Spleen (tissue), 11 donors: Measurements from ENCODE around the gene ZSWIM7. TPM values are rescaled to one million over a fixed set of nuclear protein-coding genes. Genes with fewer than 3 reads are reported as not detected.

Source experiments
- DNase-seq: peaks from one replicate; pipeline ENCODE4 v3.0.0-alpha.2; 2020
- H3K27ac ChIP-seq, 8 donors: fragments of 200-600 bp; sonication (generic) in 7 of 8; 1 replicate in 4 of 8; 2 replicates in 4 of 8; pipeline versions ENCODE4 v1.5.0 to v1.8.0; 2016 to 2021; ENCODE audit warnings: inconsistent platforms in 4 of 8, mild to moderate bottlenecking in 4 of 8, moderate library complexity in 1 of 8
- H3K27me3 ChIP-seq, 7 donors: fragments of 200-600 bp; sonication (generic) in 6 of 7; replicated peaks in 1 of 7; 1 replicate in 4 of 7; 2 replicates in 3 of 7; pipeline versions ENCODE4 v1.5.0 to v1.8.0; 2016 to 2021; ENCODE audit warnings: inconsistent platforms in 3 of 7, mild to moderate bottlenecking in 1 of 7
- H3K36me3 ChIP-seq, 6 donors: fragments of 200-600 bp; sonication (generic) in 5 of 6; 1 replicate in 4 of 6; 2 replicates in 2 of 6; pipeline versions ENCODE4 v1.5.0 to v1.8.0; 2016 to 2021; ENCODE audit warnings: inconsistent platforms in 2 of 6
- H3K4me1 ChIP-seq, 6 donors: fragments of 200-600 bp; sonication (generic) in 5 of 6; 1 replicate in 3 of 6; 2 replicates in 3 of 6; pipeline versions ENCODE4 v1.5.0 to v1.8.0; 2016 to 2021; ENCODE audit warnings: inconsistent platforms in 3 of 6
- H3K4me3 ChIP-seq, 8 donors: fragments of 200-600 bp; sonication (generic) in 7 of 8; 1 replicate in 4 of 8; 2 replicates in 4 of 8; pipeline versions ENCODE4 v1.5.0 to v1.8.0; 2016 to 2021; ENCODE audit warnings: inconsistent platforms in 4 of 8, mild to moderate bottlenecking in 4 of 8, moderate library complexity in 2 of 8
- H3K9me3 ChIP-seq, 8 donors: fragments of 200-600 bp; sonication (generic) in 7 of 8; 1 replicate in 4 of 8; 2 replicates in 4 of 8; pipeline versions ENCODE4 v1.5.0 to v1.8.0; 2016 to 2021; ENCODE audit warnings: inconsistent platforms in 4 of 8
- POLR2A ChIP-seq, 3 donors: fragments of 450-650 bp; IDR thresholded peaks; one replicate each; pipeline ENCODE4 v1.5.1; 2017; ENCODE audit warnings: antibody characterized with exemption in 3 of 3, mild to moderate bottlenecking in 1 of 3
- POLR2AphosphoS5 ChIP-seq, 3 donors: sonication (generic); formaldehyde crosslinking; IDR thresholded peaks; one replicate each; pipeline ENCODE4 v1.5.1; 2017; ENCODE audit warnings: antibody characterized with exemption in 3 of 3
- WGBS, 5 donors: extraction: QIAGEN DNeasy Blood & Tissue Kit in 3 of 5; methylation state at CpG; one replicate each; pipeline versions ENCODE4 v1.1.5 to v1.1.7; 2013 to 2018; 5-methylcytosine and 5-hydroxymethylcytosine counted together
- intact Hi-C: fragments of 100-400 bp; cut with DNase I; formaldehyde crosslinking; loops from one replicate; pipeline ENCODE4 v1.15.0; 2023; ENCODE audit warnings: low total_unique reads
- polyA plus RNA-seq, 3 donors: library from polyadenylated mRNA; stranded (reverse); fragments of 200-250 nt; gene quantifications; one replicate each; pipeline ENCODE4 v1.2.1, GENCODE V29; 2013
- total RNA-seq, 7 donors: library from RNA; depleted of rRNA in 3 of 7; stranded (reverse); fragments of >200 nt in 3 of 7; fragmentation: NEBNext Ultra II Directional in 4 of 7; extraction: Animal tissue kit (Norgen Biotek cat#: 25700) in 4 of 7; gene quantifications; one replicate each; pipeline versions ENCODE4 v1.1.0 to v1.2.1, GENCODE V29; 2016 to 2021
- TF ChIP-seq, protein P1 (sequence below), 11 experiments: fragments of 200-600 bp in 7 of 11; fragments of 450-650 bp in 4 of 11; sonication (generic) in 4 of 11; IDR thresholded peaks in 8 of 11; conservative IDR thresholded peaks in 3 of 11; 1 replicate in 7 of 11; 2 replicates in 4 of 11; pipeline versions ENCODE4 v1.4.0 to v1.8.0; 2016 to 2021; ENCODE audit warnings: antibody characterized with exemption in 11 of 11, inconsistent platforms in 4 of 11, mild to moderate bottlenecking in 1 of 11
- donor health status: healthy with polysubstance abuse.
- donor health status: DM: no; HTN: no; CAD: no; lungs with moderate emphysema.
- donor health status: DM: no; HTN: no; CAD: no.
- donor health status: Bipolar disorder and iron deficiency.
- donor health status: healthy.
- donor health status: DM: no; HTN: no; CAD: no.
- donor health status: DM: yes; HTN: yes; CAD: no.

ZSWIM7 gene
- total and polyA plus RNA-seq, 10 donors: 13.4 to 47.6 (median 25.3) TPM

DNA sequence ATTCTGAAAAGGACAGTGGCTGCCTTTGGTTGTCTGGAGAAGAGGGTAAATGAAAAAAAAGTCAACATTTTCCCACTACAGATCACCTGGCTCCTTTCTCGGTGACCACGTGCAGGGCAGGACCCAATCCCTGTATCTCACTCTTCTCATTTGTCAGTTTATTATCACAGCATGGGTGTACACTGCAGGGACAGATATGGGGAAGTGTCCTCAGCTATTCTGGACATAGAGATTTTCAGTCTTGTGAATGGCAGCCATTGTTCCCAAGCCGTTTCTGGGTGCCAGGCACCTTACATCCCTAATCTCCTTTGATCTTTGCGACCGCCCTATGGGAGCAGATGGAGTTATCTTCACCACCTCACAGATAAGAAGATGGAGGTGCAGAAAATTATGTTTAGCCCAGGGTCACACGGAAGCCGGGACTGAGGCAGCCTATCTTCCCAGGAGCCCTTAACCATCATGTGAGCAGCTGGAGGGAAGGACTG is 47.4 kb downstream of the ZSWIM7 start:
- Histone ChIP-seq H3K4me3 (no peak overlapping the region), H3K36me3 (no peaks in the 10 kb centered on the region), H3K4me1 (peaks cover 0 to 13% (median 6%) of the 10 kb centered on the region in 6 donors), H3K27me3 (peaks cover 0 to 18% (median 0%) of the 10 kb centered on the region in 7 donors), H3K27ac (no peak overlapping the region), H3K9me3 (no peaks in the 10 kb centered on the region)
- TF ChIP-seq POLR2A (IDR thresholded peaks at IDR 0.05) (no peak), POLR2AphosphoS5 (IDR thresholded peaks at IDR 0.05) (no peak)
- TF ChIP-seq, protein P1, sequence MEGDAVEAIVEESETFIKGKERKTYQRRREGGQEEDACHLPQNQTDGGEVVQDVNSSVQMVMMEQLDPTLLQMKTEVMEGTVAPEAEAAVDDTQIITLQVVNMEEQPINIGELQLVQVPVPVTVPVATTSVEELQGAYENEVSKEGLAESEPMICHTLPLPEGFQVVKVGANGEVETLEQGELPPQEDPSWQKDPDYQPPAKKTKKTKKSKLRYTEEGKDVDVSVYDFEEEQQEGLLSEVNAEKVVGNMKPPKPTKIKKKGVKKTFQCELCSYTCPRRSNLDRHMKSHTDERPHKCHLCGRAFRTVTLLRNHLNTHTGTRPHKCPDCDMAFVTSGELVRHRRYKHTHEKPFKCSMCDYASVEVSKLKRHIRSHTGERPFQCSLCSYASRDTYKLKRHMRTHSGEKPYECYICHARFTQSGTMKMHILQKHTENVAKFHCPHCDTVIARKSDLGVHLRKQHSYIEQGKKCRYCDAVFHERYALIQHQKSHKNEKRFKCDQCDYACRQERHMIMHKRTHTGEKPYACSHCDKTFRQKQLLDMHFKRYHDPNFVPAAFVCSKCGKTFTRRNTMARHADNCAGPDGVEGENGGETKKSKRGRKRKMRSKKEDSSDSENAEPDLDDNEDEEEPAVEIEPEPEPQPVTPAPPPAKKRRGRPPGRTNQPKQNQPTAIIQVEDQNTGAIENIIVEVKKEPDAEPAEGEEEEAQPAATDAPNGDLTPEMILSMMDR (IDR thresholded peaks at IDR 0.05 in 8 of 11, conservative IDR thresholded peaks at IDR 0.05 in 3 of 11): no peak
- DNase-seq: peak; percentile 6
- intact Hi-C loops: no loop called here
- WGBS, 5 donors: 89 to 97% (median 93%) methylated on average over 7 of the region's 7 CpGs

DNA sequence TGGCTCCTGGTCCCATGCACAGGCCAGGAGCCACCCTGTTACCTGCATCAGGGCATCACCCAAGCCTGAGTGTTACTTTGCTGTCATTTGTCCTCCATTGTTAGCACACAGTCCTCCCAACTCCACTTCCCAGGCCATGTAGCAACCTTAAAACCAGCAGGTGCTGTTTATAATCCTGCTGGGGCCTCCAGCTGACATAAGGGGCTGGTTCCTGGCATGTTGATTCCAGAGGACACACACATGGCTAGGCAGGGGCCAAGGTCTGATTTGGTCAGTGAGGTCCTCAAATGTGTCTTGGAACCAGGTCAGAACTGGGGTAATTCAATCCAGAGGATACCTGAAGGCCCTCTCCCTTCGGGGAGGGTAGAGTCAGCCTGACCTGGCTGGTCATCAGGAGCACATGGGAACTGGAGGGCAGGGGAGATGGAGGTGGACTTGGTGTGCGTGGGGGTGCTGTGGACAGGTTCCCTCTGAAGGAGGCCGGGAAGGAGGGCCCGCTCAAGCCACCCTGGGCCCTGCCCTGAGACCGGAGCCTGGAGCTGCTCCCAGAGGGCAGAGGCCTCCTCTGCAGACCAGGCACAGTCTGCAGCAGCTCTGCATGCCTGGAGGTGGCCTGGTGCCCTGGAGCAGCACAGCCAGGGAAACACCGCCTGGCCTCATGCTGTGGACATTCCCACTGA is 48.0 kb downstream of the ZSWIM7 start:
- Histone ChIP-seq H3K9me3 (no peaks in the 10 kb centered on the region), H3K27ac (no peak overlapping the region), H3K4me3 (no peak overlapping the region), H3K27me3 (peaks cover 0 to 24% (median 0%) of the 10 kb centered on the region in 7 donors), H3K4me1 (peaks cover 0 to 18% (median 7%) of the 10 kb centered on the region in 6 donors), H3K36me3 (no peaks in the 10 kb centered on the region)
- TF ChIP-seq POLR2A (IDR thresholded peaks at IDR 0.05) (no peak), POLR2AphosphoS5 (IDR thresholded peaks at IDR 0.05) (no peak)
- TF ChIP-seq, protein P1 (IDR thresholded peaks at IDR 0.05 in 8 of 11, conservative IDR thresholded peaks at IDR 0.05 in 3 of 11): no peak
- peak; percentile 51 for DNase-seq
- WGBS, 5 donors: 90 to 100% (median 95%) methylated on average over 3 to 6 of the region's 6 CpGs
- intact Hi-C loops: no loop called here

DNA sequence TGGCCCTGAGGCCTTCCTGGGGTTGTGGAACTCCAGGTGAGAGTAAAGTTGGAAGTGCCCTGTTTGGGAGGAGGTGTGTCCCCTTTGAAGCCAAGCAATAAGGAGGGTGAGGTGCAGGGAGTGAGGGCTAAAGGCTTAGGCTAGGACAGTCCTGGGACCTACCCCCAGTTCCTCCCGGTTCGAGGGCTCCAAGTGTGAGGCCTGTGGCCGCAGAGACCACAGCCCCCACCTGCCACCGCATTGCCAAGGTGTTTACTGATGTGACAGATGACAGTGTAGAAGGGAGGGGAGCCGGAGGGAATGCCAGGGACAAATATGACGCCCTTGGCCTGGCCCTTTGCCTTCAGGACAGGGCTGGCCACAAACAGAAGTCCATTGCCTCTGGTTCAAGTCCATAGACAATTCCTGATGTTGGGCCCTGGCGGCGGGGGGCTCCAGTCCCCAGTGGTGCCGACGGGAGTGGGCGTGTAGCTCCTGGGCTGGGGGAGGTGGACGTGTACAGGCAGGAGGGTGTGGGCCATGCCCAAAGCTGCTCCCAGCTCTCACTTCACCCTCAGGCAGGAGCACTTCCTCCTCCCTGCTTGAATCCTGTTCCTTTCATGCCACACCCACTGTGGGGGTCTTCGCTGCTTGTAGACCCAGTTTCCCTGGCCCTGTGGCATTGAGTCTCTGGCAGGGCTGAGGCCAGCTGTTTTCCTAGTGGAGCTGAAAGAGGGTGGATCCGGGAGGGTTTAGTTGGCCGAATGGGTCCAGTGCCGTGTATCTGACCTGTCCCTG is 51.3 kb downstream of the ZSWIM7 start:
- 81 to 89% (median 89%) methylated on average over 10 to 16 of the region's 16 CpGs for WGBS, 5 donors
- no peaks in the 10 kb centered on the region for H3K36me3 ChIP-seq
- H3K4me1 ChIP-seq: peaks cover 15 to 40% (median 27%) of the 10 kb centered on the region in 6 donors
- DNase-seq: peak; percentile 55
- peaks cover 0 to 57% (median 21%) of the 10 kb centered on the region in 7 donors for H3K27me3 ChIP-seq
- H3K27ac ChIP-seq: no peak overlapping the region
- TF ChIP-seq POLR2A (IDR thresholded peaks at IDR 0.05) (no peak), POLR2AphosphoS5 (IDR thresholded peaks at IDR 0.05) (no peak)
- TF ChIP-seq, protein P1 (IDR thresholded peaks at IDR 0.05 in 8 of 11, conservative IDR thresholded peaks at IDR 0.05 in 3 of 11): no peak
- no peaks in the 10 kb centered on the region for H3K9me3 ChIP-seq
- no peak overlapping the region for H3K4me3 ChIP-seq
- intact Hi-C loops: no loop called here

DNA sequence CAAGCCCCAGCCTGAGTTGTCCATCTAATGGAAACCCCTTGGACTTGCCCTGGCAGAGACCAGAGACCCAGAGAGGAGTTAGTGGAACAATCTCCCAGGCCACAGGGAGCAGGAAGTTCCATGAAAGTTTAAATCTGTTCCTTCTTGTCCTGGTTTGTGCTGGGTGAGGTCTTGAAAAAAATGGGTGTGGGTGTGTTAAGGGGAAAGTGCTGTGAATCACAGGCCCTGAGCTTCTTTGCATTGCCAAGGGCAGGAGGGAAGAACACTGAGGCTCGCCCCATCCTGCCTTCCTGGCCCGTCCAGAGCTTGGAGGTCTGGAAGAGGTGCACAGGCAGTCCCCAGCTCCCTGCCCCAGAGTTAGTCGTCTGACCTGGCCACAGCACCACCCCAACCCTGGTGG is 52.2 kb downstream of the ZSWIM7 start:
- intact Hi-C loops: no loop called here
- Histone ChIP-seq H3K27ac (no peak overlapping the region), H3K4me1 (peaks cover 15 to 49% (median 32%) of the 10 kb centered on the region in 6 donors), H3K36me3 (no peaks in the 10 kb centered on the region), H3K4me3 (no peak overlapping the region), H3K27me3 (peaks cover 0 to 62% (median 21%) of the 10 kb centered on the region in 7 donors), H3K9me3 (no peaks in the 10 kb centered on the region)
- TF ChIP-seq POLR2AphosphoS5 (IDR thresholded peaks at IDR 0.05): no peak
- TF ChIP-seq, protein P1 (IDR thresholded peaks at IDR 0.05 in 8 of 11, conservative IDR thresholded peaks at IDR 0.05 in 3 of 11): no peak
- TF ChIP-seq POLR2A (IDR thresholded peaks at IDR 0.05): no peak
- WGBS, 5 donors: 70 to 97% (median 83%) methylated on average over 3 of the region's 3 CpGs
- peak; percentile 54 for DNase-seq
